SHP77 (cell line): ENCODE results near the gene RPGRIP1L.
"Not testable (repeated sequence)": the region's sequence is repeated elsewhere in the genome, so short reads cannot be mapped to it uniquely, and the experiment has no call there.

Experiments
- DNase-seq, 2 experiments: peaks; one replicate each; lab custom pipeline; 2025; lab: John Stamatoyannopoulos, UW

Gene RPGRIP1L

DNA sequence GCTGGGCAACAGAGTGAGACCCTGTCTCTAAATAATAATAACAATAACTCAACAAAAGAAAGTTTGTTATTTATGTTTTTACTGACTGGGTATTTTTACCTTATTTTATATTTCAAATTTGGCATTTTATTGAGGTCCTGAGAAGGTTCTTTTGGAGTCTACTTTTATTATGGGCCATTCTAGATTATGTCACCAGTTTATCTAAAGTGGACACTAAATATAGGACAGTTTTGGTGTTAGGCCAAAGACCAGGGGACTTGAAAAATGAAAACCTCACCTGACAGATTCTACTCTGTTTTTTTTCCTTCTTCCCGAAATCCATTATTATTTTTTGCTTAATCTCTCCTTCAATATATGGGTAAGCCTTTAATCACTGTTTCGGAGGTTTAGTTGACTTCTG lies 8.4 kb upstream of the RPGRIP1L start:
- no peak for DNase-seq

GRCh38 chr16:53711390-53711789 lies 7.7 kb upstream of the RPGRIP1L start:
- no peak for DNase-seq

GRCh38 chr16:53708490-53708889 lies 4.8 kb upstream of the RPGRIP1L start:
- no peak for DNase-seq

GRCh38 chr16:53707671-53708070 lies 4.0 kb upstream of the RPGRIP1L start:
- no peak for DNase-seq

- no peak for DNase-seq
These were observed 770 bp upstream of the RPGRIP1L start for GRCh38 chr16:53704445-53704813.

GRCh38 chr16:53698271-53698670 lies 5.4 kb downstream of the RPGRIP1L start:
- not testable (repeated sequence) for DNase-seq

- no peak for DNase-seq
These were observed 8.6 kb downstream of the RPGRIP1L start for GRCh38 chr16:53695070-53695469.

- DNase-seq: no peak
These were observed 10.3 kb downstream of the RPGRIP1L start for GRCh38 chr16:53693320-53693719.

DNA sequence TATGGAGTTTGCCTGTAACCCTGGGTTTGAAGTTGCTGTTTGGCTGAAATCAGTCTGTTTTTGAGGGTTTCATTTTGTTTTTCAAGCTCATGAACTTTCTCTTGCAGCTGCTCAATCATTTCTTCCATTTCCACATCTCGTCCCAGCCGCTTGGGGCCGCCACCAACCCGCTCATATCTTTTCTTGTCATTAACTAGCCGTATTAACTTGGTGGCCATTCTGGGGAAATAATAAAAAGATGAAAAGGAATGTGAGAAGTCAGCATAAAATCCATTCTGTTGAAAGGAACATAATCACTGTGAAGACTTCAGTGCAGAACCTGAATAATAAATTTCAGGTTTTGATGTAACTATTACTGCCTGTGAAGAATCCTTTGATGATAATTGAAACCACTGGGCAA lies 11.5 kb downstream of the RPGRIP1L start:
- DNase-seq: no peak

DNA sequence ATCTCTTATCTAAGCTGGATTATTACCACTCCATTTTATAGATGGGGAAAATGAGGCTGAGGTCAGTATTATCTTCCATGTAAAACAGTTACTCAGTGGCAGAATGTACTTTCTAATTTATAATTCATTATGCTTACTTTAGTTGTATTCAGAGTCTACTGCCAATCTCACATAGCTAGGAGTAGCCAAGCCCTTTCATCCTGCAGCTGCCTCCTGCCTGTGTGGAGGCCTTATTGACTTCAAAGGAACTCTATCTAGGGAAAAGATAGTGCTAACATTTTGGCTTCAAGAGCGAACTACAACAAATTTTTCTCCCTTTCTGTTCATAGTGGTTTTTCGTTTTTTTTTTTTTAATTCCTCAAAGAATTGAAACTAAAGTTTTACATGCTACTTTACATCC lies 12.9 kb downstream of the RPGRIP1L start:
- no peak for DNase-seq

GRCh38 chr16:53689636-53690035 lies 14.0 kb downstream of the RPGRIP1L start:
- DNase-seq: no peak

DNA sequence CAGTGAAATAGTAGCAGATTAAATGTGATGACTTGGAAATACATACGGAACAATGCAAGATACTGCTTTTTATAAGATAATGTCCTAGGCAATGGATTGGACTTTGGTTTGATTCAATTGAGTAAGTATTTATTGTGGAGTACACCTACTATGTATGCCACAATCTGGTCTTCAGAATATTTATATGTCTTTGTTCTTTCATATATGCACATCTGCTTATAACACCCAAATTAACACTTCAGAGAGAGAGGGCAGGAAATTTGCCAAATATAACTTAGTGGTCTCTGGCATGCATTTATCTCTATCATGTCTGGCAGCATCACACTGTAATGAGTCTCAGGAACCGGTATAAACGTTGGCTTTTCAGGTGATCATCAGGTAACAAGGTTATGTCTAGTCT lies 16.9 kb downstream of the RPGRIP1L start:
- DNase-seq: no peak

DNA sequence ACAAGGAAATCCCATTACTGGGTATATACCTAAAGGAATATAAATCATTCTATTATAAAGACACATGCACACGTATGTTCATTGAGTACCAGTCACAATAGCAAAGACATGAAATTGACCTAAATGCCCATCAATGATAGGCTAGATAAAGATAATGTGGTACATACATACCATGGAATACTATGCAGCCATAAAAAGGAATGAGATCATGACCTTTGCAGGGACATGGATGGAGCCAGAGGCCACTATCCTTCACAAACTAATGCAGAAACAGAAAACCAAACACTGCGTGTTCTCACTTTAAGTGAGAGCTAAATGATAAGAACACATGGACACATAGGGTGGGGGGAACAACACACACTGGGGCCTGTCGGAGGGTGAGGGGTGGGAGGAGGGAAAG lies 18.3 kb downstream of the RPGRIP1L start:
- DNase-seq: not testable (repeated sequence)

DNA sequence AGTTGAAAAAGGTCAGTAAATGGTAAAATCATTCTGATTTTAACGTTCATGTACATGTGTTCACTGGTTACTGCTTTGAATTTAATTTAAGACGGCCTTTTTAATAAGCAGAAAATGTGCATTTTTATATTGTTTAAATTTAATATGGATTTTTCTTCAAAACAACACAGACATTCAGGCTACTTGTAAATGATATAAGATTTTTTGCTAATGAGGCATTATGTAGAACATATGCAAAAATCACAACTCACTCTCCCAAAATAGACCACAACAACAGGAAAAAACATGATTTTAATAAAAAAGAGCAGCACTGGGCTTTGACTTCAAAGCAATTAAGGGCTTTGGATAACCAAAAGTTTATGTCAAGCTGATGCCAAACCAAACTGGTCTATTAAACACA lies 22.3 kb downstream of the RPGRIP1L start:
- no peak for DNase-seq

DNA sequence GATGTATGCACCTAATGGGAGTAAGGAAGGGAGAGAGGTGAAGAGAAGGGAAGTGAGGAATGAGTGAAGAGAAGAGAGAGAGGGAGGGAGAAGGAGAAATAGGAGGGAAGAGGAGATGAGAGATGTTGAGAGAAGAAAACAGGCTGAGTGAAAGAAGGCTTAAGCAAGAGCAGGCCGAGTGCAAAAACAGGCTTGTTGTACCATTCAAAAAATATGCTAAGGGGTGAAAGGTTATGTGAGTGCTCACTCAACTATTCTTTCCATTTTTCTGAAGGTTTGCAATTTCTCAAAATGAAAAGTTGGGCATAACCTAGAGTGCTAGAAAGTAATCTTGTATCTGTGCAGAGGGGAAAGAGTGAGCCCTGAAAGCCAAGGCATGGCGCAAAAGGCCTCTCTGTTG lies 22.9 kb downstream of the RPGRIP1L start:
- no peak for DNase-seq

DNA sequence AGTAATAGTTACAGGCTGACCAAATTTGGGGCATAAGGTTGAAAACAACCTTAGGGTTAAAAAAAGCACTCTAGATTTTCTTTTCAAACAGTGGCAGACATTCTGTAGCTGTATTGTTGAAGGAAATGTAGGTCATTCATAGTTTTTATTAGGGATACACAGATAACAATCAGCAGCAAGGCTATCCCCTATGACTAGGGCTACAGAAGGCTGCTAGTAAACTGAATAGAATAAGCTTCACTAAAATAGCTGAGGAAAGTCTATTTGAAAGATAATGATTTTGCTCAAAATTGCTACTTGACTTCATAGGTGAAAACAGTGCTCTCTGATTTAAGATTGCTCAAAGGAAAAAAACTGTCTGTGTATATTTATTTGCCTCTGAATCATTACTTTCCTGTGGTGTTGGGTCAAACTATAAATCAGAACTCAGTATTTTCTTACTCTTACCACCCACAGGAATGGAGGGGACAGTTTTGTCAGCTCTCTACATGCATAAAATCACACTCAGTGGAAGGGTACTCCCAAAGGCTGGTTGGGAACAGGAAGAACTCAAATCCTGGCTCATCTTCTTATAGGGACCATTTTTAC lies 24.8 kb downstream of the RPGRIP1L start:
- no peak for DNase-seq

- no peak for DNase-seq
These were observed 25.5 kb downstream of the RPGRIP1L start for GRCh38 chr16:53678155-53678554.

GRCh38 chr16:53673189-53673588 lies 30.5 kb downstream of the RPGRIP1L start:
- DNase-seq: no peak

GRCh38 chr16:53672461-53672860 lies 31.2 kb downstream of the RPGRIP1L start:
- no peak for DNase-seq

DNA sequence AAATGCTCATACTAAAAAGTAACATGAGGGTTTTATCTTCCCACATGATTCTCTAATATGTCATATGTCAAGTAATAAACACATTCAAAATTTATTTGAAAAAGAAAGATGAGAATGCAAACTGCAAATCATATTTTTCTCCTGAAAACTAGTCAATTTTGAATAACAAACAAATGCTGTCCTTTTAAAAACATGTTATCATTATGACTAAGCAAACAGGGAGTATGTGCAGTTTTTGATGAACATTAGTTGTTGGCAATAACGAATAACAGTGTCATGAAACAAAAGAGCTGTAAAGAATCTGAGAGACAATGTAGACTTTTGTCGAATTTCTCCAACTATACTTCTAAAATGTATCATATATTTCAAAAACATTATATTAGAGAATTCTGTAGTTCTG lies 34.8 kb downstream of the RPGRIP1L start:
- no peak for DNase-seq

- DNase-seq: no peak
These were observed 36.8 kb downstream of the RPGRIP1L start for GRCh38 chr16:53666786-53667415.

DNA sequence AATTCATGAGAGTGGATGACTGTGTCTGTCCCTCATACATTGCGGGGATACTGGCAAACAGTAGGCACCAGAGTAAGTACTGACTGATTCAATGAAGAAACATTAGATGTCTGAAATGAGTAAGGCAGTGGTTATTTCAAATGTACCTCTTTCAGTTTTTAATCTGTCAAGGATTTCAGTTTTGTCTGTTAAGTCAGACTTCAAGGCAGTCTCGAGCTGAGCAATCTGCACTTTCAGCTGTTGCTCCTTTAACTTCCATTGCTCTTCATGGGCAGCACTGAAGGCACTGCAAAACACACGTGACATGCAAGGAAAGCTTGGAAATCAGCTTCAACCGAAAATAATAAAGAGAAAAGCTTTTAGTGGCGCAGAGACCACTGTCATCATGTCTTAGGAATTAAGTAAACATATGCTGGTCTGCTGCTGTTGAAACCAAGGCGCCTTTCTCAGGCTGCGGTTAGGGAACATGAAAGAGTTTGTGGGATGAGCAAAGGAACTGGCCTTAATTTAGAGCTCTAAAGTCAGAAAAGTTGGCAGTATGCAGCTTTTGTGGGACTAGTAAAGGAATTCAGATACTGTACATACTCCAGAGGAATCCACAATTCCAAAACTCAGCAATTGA lies 38.8 kb downstream of the RPGRIP1L start:
- DNase-seq: no peak

DNA sequence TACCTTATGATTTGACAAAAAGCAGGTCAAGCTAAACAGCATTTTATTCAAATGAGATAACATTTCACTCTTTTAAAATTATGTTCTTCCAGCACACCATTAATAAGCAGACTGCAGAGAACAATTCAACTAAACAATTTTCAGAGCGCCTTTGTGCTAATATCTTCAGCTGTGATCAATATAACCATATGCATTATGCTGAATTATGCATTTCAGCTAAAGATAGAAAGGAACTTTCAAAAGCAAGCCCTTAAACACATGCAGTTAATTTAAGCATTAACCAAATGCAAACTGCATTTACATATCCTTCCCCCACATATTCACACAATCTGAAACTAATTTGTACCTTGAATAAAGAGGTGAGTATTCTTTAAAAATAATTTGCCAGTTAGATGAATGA lies 41.6 kb downstream of the RPGRIP1L start:
- no peak for DNase-seq

DNA sequence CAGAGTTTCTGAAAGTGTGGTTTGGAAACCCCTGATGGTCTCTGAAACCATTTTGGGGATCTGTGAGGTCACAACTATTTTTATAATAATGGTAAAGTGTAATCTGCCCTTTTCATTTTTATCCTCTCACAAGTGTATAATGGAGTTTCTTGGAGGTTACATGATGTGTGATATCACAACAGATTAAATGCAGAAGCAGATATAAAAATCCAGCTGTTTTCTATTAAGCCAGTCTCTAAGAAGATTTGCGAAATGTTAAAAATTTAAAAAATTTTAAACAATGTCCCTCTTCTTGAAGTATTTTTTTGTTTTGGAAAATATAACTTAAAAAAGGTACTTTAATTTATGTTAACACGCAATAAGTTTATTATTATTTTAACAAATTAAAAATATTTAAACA lies 48.7 kb downstream of the RPGRIP1L start:
- DNase-seq: no peak
